Brain microvascular endothelial cell (primary cell): Measurements from ENCODE around the gene SGCD.

Source experiments
- DNase-seq: peaks from one replicate; pipeline ENCODE4 v3.0.0-alpha.2; 2020
- H3K27ac ChIP-seq: fragments of 250-450 bp; sonication (Bioruptor Pico); 2 replicates; pipeline ENCODE4 v1.5.1; 2020; ENCODE audit warnings: mild to moderate bottlenecking, moderate library complexity
- H3K27me3 ChIP-seq: fragments of 250-450 bp; sonication (Bioruptor Pico); replicated peaks from 2 replicates; pipeline ENCODE4 v1.5.1; 2020; ENCODE audit warnings: mild to moderate bottlenecking
- H3K36me3 ChIP-seq: fragments of 250-450 bp; sonication (Bioruptor Pico); replicated peaks from 2 replicates; pipeline ENCODE4 v1.5.1; 2020; ENCODE audit warnings: mild to moderate bottlenecking
- H3K4me3 ChIP-seq: 2 replicates; pipeline ENCODE4 v1.5.1; 2011; ENCODE audit warnings: low read depth, mild to moderate bottlenecking, control low read depth, low read length, moderate library complexity
- in situ Hi-C: cut with HindIII; loops from 2 replicates; pipeline ENCODE4 v1.10.0; 2017; ENCODE audit warnings: low sequenced_read_pairs, low pct_ligation_motif_present
- TF ChIP-seq, protein P1 (sequence below): IDR thresholded peaks from 2 replicates; pipeline ENCODE4 v1.5.1; 2011; ENCODE audit warnings: low read depth, mild to moderate bottlenecking, moderate library complexity, low read length, control low read depth, inconsistent platforms; ENCODE audit errors: missing control alignments

SGCD gene

DNA sequence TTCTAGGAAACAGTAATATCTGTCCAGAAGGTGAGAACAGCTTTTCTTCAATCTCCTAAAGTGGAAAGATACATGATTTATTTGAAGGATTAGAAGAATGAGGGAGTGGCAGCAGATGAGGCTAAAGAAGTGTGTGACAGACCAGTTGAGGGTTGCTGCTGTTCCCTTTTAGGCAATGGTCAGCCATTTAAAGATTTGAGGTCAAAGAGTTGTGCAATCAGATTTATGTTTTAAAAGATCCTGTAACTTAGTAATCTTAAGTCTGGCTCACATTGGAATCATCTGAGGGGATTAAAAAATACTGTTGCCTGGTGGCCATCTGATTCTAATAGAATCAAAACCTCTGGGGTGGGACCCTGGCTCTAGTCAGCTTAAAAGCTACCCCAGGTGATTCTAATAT, 4.3 kb upstream of the SGCD start:
- no peaks in the 10 kb centered on the region for H3K27me3 ChIP-seq
- DNase-seq, result no peak
- no peak overlapping the region for H3K27ac ChIP-seq
- H3K36me3 ChIP-seq, result no peaks in the 10 kb centered on the region
- in situ Hi-C loops, result no loop called here
- TF ChIP-seq, protein P1, sequence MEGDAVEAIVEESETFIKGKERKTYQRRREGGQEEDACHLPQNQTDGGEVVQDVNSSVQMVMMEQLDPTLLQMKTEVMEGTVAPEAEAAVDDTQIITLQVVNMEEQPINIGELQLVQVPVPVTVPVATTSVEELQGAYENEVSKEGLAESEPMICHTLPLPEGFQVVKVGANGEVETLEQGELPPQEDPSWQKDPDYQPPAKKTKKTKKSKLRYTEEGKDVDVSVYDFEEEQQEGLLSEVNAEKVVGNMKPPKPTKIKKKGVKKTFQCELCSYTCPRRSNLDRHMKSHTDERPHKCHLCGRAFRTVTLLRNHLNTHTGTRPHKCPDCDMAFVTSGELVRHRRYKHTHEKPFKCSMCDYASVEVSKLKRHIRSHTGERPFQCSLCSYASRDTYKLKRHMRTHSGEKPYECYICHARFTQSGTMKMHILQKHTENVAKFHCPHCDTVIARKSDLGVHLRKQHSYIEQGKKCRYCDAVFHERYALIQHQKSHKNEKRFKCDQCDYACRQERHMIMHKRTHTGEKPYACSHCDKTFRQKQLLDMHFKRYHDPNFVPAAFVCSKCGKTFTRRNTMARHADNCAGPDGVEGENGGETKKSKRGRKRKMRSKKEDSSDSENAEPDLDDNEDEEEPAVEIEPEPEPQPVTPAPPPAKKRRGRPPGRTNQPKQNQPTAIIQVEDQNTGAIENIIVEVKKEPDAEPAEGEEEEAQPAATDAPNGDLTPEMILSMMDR, result no peak
- no peak overlapping the region for H3K4me3 ChIP-seq

DNA sequence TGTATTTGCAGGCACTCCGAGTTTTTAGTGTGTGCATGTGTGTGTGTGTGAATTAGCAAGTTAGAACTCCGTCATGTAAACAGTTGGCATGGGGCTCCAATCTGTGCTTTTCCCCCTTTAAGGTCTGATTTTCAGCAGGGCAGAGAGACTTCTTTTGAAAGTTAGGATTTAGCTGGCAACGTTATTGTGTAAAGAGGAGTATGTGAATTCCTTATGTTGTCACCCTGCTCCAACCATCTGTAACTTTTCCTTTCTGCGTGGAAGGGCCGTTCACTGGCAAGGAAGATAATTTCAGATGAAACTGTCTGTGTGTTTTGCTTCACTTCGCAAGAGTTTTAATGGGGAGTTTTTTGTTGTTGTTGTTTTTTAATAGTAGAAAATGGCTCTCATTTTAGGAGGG, 332 bp downstream of the SGCD start:
- Histone ChIP-seq H3K27ac (no peak overlapping the region), H3K27me3 (no peaks in the 10 kb centered on the region), H3K4me3 (peak overlapping the region; percentile 26), H3K36me3 (no peaks in the 10 kb centered on the region)
- in situ Hi-C loops, result no loop called here
- no peak for DNase-seq
- TF ChIP-seq, protein P1, result no peak

DNA sequence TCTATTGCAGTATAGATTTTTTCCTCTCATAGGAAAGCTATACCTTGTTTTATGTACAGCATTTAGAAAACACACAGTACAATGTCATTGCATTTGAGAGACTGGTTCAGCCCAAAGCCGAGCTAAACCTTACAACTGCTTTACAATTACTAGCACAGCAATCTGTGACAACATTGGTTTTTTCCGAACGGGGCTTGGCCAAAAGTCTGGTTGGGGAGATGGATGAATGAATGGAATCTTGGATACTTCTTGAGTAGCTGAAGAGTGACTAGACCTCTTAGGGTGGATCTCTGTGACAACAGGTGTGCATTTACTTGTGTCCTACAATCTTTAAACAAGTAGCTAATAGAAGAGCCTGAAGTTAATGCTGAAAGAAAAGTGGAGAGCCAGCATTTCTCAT, 1.2 kb downstream of the SGCD start:
- Histone ChIP-seq H3K27me3 (no peaks in the 10 kb centered on the region), H3K4me3 (no peak overlapping the region), H3K36me3 (no peaks in the 10 kb centered on the region), H3K27ac (no peak overlapping the region)
- in situ Hi-C loops, result no loop called here
- TF ChIP-seq, protein P1, result no peak
- DNase-seq, result no peak

DNA sequence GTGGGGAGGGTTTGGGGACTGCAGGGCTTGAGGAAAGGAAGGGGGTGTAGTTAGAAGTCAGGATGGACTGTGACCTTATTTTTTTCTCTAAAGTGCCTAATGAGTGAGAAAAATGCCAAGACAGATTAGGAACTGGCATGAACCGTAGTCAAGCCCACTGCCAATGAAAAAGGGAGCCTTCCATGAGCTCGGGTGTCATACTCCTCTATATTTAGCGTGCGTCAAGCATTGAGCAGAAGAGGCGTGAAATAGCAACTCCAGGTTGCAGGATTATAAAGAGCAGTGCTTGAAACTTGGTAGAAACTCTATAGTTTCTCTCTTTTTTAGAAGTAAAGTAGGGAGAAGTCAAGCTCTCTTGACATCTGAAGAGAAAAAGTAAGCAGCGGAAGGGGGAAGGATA, 1.8 kb downstream of the SGCD start:
- no peak overlapping the region for H3K4me3 ChIP-seq
- H3K36me3 ChIP-seq, result no peaks in the 10 kb centered on the region
- TF ChIP-seq, protein P1, result no peak
- no peak overlapping the region for H3K27ac ChIP-seq
- no peaks in the 10 kb centered on the region for H3K27me3 ChIP-seq
- in situ Hi-C loops, result no loop called here
- no peak for DNase-seq

DNA sequence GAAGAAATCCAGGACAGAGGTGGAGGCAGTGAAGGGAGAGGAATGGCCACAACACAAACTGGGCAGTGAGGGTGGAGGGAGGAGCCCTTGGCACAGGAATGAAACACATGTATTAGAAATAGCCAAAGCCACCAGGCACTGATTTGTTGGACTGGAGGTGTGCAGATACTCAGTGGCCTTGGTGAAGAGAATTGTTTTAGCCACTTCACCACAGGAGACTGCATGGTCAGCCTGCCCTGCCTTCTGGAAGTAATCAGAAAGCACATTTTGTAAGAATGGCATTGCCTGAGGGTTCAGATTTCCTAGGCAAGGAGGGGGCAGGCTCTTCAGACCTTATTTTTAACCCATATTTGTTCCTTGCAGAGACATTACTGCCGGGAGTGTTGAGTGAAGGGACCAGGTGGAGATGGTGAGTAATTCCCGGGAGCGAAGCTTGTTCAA, 2.2 kb downstream of the SGCD start:
- TF ChIP-seq, protein P1, result no peak
- no peaks in the 10 kb centered on the region for H3K36me3 ChIP-seq
- H3K27ac ChIP-seq, result no peak overlapping the region
- H3K4me3 ChIP-seq, result no peak overlapping the region
- in situ Hi-C loops, result no loop called here
- DNase-seq, result no peak
- H3K27me3 ChIP-seq, result no peaks in the 10 kb centered on the region

DNA sequence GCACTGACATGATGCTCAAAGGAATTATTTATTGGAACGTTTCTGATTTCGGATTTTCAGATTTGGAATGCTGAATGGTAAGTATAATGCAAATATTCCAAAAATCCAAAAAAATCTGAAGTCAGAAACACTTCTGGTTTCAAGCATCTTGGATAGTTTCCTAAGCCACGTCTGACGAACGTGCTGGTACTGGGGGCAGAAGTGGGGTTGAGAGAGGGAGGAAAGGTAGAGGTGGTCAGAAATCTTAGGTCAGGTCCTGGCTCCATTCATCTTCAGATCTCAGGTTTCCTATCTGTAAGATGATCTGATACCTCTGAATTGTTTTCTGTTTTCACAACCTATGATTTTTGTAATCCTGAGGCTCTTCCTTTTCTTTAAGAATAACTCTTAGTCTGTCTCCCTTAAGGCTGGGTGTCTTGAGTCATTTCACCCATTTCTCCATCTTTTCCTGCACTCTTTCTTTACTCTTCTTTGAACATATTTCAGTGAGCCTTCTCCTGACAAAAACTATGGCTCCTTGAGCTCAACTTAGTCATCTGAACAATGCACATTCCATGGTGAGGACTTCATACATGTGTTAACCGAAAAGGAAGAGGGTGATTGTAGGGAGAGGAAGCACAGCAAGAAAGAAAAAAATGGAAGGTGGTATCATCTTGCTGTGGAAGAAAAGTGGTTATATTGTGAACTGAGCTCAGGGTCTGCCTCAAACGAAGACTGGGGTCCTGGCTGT, 3.3 kb downstream of the SGCD start:
- in situ Hi-C loops, result no loop called here
- Histone ChIP-seq H3K36me3 (no peaks in the 10 kb centered on the region), H3K27me3 (no peaks in the 10 kb centered on the region), H3K4me3 (no peak overlapping the region), H3K27ac (no peak overlapping the region)
- DNase-seq, result no peak
- TF ChIP-seq, protein P1, result no peak
